Measurements from ENCODE around the gene LHFPL2. TPM values are rescaled to one million over a fixed set of nuclear protein-coding genes. Genes with fewer than 3 reads are reported as not detected.

Gene LHFPL2
- total RNA-seq, 1 donor from 2014 or later = not detected

DNA sequence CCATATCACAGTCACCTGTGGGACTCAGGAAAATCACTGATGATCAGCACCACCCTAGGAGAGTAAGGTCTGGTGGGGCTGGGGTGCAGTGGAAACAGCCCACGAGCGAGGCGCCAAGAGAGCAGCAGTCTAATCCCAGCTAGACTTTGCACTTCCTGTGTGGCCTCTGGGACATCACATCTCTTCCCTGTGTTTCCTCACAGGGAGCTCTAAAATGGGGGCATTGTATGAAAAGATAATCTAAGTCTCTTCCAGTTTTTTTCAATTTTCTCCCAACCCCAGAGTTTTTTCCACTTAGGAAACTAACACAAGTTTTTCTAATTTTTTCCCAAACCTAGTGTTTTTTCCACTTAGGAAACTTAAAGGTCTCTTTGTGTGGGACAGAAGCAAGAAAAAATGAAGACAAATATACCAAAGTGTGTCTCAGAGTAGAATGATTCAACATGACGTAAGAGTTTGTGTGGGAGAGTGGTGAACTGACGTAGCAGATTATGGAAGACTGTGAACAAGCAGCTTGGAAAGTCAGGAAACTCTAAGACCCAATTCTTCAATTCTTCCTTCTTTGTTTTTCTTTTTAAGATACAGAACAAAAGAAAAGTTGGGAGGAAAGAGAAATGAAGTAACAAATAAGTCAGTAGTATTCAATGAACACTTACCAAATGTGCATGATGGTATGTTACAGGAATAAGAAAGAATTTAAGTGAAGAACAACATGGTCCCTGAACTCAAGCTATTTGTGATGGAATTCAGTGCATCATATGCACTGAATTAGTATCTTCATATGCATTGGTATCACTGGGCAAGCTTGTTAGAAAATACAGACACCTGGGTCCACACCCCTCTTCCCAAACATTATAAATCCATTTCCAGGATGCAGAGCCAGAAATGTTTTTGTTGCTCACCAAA lies 51.3 kb downstream of the LHFPL2 start:
- intact Hi-C loops (cut with micrococcal nuclease) = no loop called here

DNA sequence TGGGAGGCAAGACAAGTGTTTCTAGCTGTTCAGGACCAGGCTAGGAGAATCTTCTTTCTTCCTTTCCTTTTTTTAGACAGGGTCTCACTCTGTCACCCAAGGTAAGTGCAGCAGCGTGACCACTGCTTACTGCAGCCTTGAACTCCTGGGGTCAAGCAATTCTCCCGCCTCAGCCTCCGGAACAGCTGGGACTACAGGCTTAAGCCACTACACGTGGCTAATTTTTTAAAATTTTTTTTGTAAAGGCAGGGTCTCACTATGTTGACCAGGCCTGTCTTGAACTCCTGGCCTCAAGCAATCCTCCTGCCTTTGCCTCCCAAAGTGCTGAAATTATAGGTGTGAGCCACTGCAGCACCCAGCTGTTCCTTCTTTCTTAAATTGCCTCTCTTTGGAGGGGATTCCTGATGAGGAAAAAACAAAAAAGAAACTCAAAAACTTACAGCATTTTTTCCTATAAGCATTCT lies 53.1 kb downstream of the LHFPL2 start:
- intact Hi-C loops (cut with micrococcal nuclease) = no loop called here

DNA sequence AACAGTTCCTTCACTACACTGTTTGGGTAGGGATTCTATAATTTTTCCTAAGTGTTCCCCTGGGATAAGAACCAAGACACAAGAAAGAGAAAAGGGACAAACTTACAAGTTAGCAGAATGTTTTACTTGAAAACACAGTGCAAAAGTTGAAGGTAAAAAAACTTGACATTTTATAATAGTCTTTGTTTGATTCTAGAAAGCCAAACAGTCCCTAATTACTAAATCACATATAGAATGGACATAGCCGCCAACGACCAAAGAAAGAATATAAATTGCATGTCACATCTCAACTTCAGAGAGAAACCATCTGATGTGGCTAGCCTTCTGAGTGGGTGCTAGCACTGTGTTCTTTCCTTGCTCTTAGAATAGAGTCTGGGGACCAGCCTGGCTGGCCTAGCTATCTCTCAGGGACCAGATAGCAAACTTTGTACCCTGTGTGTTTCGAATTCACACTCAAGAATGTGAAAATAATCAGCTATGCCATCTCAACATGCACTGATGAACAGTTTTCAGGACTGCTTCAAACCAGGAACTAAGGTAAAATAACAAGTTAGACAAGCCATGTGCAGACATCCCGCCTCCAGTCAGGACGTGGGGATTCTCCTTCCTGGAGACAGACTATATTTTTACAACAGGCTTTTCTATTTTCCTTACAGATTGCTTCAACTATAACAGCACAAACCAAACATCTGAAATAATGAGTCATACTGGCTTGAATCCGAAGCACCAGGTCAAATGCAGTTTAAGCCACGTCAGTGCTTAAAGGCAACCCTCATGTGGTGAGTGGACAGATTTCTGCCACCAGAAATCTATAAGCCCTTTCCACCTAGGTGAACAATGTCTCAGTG lies 53.7 kb downstream of the LHFPL2 start:
- intact Hi-C loops (cut with micrococcal nuclease) = no loop called here

DNA sequence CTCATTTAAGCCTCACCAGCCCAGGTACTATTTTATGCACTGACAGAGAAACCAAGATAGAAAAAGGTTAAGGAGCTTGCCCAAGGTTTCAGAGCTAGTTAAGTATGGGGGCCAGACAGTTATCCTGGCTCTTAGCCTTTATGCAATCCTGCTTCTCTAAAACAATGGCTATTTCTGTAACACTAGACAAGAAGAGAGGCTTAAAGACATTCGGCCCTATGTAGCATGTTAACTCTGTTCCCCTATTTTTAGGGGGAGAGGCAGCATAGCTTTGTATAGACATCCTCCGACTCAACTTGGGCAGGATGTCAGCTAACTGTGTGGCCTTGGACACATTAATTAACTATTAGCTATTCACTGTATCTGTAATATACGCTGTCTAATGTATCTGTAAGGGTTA lies 54.6 kb downstream of the LHFPL2 start:
- intact Hi-C loops (cut with micrococcal nuclease) = no loop called here

DNA sequence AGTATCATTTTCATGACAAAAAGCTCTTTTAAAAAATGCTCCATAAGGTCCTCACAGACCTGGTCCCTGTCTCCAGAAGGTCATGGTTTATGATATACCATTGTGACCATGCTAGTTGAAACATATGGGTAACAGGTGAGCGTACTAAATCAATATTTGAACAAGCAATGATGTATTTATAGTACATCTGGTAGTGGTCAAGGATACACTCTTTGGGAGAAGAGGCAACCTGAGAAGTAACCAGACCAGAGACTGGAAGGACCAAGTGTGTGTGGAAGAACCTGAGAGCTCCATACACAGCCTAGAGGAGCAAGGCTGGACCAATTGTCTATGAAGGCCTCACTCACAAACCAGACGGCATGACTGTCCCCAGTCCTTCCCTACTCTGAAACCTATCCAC lies 55.1 kb downstream of the LHFPL2 start:
- intact Hi-C loops (cut with micrococcal nuclease) = no loop called here

DNA sequence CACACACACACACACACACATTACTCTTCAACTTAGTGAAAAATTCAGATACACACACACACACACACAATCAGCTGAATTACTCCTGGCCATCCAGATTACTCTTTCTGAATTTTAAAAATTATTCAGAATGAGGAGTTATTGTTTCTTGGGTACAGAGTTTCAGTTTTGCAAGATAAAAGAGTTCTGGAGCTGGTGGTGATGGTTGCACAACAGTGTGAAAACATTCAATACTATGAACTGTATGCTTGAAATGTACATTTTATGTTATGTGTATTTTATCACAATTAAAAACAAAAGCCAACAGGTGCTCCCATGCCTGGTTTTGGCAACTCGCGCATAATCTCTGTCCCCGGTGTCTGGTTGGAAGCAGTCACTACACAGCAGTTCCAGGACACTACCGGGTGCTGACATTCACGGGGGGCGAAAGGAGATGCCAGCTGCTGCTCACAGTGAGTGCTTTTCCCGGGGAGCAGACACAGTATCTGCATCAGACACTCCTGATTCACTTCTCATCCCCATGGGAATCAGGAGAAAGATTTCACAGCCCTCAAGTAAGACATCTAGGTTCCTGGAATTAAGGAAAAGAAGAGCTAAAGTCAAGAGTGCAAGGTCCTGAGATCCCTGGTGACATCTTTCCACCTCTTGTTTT lies 55.7 kb downstream of the LHFPL2 start:
- intact Hi-C loops (cut with micrococcal nuclease) = no loop called here

DNA sequence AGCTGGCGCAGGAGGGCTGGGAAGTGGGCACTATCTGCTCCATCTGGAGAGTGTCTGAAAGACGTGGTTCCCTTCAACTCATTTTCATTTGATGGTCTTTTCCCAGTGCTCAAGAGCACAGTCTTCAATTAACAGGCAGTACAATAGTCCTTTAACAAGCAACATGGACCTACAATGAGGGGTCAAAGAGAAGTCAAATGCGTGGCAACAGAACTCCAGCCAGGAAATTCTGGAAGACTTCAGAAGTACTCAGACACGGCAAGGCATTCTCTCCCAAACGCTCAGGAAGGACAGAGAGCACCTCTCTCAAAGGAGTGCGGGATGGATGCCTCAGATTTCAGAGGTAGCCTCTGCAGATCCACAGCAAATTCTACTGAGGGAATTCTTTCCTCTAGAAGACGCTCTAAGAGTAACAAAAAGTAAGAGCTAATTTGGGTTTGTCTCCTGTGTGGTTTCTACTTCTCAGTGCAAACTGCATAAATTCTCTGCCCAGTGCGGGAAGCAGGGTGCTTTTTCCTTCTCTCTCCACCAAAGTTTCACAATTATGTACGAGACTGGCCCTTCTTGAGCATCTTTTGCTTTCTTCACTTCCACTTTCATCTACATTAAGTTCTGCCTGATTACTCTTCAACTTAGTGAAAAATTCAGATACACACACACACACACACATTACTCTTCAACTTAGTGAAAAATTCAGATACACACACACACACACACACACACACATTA lies 56.4 kb downstream of the LHFPL2 start:
- intact Hi-C loops (cut with micrococcal nuclease) = no loop called here

DNA sequence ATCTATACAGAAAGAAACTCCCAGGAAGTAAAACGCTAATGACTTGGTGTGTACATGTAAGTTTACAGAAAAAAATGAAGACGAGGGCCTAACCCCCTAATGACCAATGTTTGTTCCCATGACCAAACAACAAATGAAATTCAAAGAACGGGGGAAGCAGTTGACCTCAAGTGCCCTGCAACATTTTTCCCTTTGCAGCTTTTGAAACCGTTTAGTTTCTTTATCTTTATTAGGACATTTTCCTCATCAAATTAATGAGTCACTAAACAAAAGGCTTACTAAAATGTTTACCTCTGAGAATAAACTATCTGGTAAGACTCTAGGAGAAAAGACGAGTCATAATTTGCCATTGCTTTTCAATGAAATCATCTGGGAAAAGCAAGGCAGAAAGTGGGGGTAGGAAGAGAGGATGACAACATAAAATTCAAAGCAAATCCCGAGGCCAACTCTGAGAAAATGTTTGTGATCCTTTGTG lies 57.4 kb downstream of the LHFPL2 start:
- intact Hi-C loops (cut with micrococcal nuclease) = no loop called here

DNA sequence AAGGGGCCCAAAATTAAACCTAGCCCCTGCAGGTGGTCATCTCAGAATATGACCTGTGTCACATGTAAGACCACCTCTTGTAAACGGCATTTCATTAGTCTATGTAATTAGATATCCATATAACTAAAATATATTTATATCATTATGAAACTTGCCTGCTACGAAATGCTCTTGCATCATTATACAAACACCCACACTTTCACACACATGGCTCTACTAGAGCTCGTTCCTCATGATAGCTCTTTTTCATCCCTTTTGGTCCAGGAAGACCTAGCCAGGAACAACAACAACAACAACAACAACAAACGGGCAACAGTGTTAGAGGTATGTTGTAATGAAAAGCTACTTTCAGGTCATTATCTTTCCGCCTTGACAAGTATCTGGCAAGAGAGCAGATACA lies 58.6 kb downstream of the LHFPL2 start:
- intact Hi-C loops (cut with micrococcal nuclease) = no loop called here

DNA sequence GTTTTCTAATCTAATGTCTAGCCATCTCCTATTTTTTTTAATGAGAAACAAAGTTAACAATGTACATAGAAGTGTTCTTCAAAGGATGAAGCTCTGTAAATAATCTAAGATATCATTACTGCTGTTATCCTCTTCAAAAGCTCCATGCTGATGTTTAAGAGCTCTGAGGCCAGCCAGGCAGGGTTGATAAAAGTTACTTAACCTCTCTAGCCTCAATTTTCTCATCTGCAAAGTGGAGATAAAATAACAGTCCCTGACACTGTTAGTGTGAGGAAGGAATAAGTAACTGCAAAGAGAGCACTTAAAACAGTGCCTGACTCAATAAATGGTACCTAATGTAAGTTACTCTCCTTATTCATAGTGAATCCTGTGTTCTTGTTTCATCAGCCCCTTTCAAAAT lies 60.1 kb downstream of the LHFPL2 start:
- intact Hi-C loops (cut with micrococcal nuclease) = no loop called here

DNA sequence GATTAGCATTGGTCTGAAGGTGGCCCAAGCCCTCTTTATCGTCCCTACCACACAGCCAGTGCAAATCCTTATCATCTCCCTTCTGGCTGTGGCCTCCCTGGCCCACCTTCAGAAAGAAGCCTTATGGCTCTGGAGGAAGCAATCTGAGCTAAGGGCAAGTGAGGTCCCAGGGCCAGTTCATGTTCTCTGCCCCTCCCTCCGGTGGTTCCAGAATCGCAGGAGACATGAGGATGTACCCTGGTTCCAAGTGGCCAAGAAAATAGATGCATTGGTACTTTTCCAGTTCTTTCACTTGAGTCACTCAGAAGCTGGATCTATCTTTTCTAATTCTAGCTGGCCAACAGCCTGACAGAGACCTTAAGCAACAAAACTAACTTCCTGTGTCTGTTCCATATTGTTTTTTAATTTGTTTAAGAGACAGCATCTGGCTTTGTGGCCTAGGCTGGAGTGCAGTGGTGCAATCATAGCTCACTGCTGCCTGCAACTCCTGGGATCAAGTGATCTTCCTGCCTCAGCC lies 60.7 kb downstream of the LHFPL2 start:
- intact Hi-C loops (cut with micrococcal nuclease) = no loop called here

DNA sequence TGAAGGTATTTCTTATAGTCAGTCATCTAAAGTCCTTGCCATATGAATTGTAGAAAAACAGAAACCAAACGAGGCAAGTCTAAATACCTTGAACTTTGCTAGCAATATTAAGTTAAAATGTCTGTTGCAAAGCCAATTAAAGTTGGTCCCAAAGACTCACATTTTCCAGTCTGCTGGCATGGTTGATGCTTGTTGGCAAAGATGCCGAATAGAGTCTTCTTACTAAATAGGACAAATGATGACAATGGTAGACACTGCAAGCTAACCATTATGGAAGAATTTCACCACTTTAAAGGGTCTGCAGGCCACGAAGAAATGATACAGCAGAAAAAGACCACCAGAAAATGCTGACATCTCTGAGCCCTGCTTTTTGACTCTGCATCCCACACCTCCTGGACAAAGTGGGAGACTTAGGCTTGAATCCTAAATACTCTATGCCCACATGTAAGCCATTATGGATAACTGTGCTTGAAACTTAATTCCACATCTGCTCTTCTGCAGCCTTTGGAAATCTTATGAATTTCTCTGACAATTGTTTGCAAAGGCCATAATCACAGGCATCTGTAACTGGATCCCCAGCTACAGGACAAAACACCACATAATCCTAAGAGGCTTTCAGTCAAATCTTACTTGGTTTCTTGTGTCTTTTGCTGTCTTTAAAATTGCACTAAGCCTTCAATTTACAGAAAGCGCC lies 61.3 kb downstream of the LHFPL2 start:
- intact Hi-C loops (cut with micrococcal nuclease) = no loop called here

DNA sequence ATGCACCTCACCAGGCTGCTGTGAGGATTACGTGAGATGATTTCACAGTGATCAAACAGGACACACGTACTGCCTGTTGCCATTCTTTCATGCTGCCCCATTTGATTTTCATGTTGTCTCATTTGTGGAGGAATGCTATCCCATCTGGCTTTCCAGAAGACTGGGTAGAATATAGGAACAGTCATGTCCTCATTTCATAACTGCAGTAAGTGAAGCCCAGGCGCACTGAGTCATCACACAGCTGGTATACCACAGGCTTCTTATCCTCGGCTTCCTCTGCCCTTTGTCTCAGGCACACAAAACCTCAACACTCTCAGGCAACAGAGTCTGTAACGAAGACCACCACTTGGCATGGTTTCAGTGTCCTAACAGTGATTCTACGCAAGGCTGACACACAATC lies 62.3 kb downstream of the LHFPL2 start:
- intact Hi-C loops (cut with micrococcal nuclease) = no loop called here

DNA sequence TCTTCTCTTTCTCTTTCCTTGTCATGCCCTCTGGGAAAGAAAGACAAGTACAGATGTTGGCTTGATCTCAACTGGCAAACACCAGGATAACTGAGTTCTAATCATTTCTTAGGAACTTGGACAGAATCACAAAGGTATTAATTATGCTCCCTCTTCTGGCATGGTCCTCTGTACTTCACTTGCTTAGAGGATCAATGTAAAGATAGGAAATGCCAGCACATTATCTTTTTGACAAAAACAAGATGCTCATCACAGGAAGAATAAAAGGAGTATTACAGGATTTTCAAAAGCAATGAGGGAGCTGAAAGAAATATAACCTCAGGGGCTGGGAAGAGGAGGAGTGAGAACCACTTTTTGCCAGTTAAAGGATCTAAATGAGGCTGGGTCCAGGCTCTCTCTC lies 70.6 kb downstream of the LHFPL2 start:
- intact Hi-C loops (cut with micrococcal nuclease) = no loop called here

DNA sequence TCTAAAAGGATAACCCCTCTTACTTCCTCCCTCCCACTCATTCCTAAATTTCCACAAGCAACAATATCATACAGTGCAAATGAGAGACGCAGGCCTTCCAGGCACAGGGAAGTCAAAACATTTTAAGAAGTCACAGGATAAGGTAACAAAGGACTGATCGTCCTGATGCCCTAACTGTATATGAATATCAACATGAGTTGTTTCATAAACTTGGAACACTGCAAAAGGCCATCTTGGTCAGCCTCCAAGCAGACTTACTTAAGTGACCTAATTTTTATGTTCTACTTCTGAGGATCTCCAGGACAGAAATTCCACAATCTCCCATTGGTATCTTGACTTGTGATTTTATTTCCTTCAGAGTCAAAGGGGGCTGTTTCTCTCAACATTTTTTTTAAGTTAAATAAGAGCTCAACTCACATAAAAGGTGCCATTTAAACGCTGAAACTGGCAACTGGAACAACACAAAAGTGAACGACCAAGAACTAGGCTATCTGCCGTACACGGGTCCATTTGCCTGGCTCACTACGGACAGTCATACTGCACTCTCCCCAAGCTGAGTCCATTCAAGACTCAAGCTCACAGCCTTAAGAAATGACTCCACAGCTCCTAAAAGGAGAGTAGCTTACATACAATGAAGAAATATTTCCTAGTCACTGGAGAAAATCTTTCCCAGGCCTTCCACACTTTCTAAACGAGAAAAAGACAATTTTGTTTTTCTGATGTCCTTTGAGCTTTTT lies 71.3 kb downstream of the LHFPL2 start:
- intact Hi-C loops (cut with micrococcal nuclease) = no loop called here

DNA sequence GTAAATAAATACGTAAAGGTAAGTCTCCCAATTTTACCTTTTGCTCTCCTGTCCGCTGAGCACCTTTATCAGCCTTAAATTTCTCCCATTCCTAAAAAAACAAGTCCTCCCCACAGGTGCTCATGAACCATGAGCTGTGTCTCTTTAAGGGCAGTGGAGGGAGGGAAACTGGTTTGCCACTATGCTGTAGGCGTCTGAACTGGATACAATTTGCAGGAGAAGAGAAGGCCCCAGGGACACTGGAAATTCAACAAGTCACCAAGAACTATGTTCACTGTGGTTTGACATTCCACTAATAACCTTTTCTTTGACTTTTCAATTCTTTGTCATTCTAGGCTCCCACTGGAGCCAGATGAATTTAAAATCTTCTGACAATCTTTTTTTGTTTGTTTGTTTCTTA lies 72.2 kb downstream of the LHFPL2 start:
- intact Hi-C loops (cut with micrococcal nuclease) = no loop called here

DNA sequence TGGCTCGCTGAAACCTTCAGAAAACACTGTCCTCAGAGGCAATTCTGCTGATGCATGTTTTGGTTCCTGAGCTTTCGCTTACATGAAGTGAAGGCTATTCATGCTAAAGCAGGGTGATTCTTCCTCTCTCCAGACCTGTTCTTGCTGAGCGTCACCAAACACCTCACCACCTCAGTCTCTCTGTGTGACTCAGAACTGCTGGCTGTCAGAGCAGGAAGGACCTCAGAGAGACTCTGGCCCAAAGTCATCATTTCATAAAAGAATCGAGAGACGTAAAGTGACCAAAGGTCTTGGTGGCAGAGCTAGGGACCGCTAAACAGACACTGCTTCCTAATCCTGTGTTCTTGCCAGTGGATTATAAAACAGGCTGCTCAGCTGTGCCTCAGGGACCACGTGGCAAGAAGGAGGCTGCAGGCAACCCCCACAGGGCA lies 73.8 kb downstream of the LHFPL2 start:
- intact Hi-C loops (cut with micrococcal nuclease) = no loop called here

DNA sequence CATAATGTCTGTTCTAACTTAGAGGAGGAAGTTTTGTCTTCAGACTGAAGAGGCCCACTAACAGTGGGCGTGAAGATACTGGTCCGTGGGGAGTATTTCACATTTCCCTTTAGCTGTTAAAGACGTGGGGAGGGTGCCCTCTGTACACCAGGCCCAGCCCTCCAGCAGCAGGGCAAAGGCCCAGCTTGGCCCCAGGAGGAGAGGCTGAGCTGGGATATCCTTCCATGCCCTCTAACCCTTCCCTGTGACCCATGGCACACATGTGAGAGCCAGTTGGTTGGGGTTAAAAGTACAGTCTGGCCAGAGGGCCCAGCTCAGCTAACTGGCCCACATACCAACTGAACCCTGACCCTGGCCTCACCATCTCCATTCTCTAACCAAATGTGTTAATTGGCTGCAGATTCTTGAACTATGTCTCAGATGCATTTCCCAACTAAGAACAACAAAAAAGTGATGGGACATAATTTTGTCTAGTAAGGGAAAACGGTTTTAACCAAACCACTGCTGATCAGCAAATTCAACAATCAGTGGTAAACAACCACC lies 74.4 kb downstream of the LHFPL2 start:
- intact Hi-C loops (cut with micrococcal nuclease) = no loop called here

DNA sequence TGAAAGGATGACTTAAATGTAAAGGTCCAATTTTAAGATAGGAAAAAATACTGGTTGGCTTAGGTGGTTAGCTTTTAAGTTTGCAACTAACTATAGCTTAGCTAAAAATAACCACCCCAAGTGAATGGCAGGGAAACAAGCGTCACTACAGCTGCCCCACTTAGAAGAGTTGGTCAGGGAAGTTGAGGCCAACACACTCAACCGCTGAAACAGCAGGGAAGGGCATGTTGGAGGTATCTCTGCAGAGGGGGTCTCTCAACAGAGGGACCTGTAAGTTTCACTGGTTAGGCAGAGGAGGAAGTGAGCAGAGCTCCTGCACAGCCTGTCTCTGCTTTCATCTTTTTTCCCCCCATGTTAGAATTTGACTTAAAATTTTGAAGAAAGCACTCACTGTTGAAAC lies 75.3 kb downstream of the LHFPL2 start:
- intact Hi-C loops (cut with micrococcal nuclease) = no loop called here
